Stimulated activated memory B cell treated with anti-CD40 and anti-IgM and Interleukin-4, amounts not matched to agents 10 μg/mL and 1 μg/mL and 100 μg/mL, for 72 hours (primary cell): ENCODE data around the gene WNT7B.

Experiments
- ATAC-seq: fragments of 150-1000 bp; cut with Tn5 transposase; 2 replicates; pipeline ENCODE4 v1.10.0; 2021
- H3K27ac Mint-ChIP-seq: one replicate; pipeline ENCODE4 v1.8.0; 2022; ENCODE audit warnings: mild to moderate bottlenecking, mixed read lengths
- H3K27me3 Mint-ChIP-seq: one replicate; pipeline ENCODE4 v1.8.0; 2022; ENCODE audit warnings: mixed read lengths
- H3K36me3 Mint-ChIP-seq: one replicate; pipeline ENCODE4 v1.8.0; 2022; ENCODE audit warnings: mixed read lengths
- H3K4me1 Mint-ChIP-seq: one replicate; pipeline ENCODE4 v1.8.0; 2022; ENCODE audit warnings: mixed read lengths
- H3K4me3 Mint-ChIP-seq: one replicate; pipeline ENCODE4 v1.8.0; 2022; ENCODE audit warnings: mild to moderate bottlenecking, moderate library complexity, mixed read lengths
- H3K9me3 Mint-ChIP-seq: one replicate; pipeline ENCODE4 v1.8.0; 2022; ENCODE audit warnings: mixed read lengths

The WNT7B gene

GRCh38 chr22:45992737-45993136 is 15.8 kb upstream of the WNT7B start:
- Mint-ChIP-seq H3K4me3 (no peak overlapping the region), H3K9me3 (peaks cover 12% of the 10 kb centered on the region), H3K36me3 (no peaks in the 10 kb centered on the region), H3K27ac (no peak overlapping the region), H3K4me1 (peaks cover 32% of the 10 kb centered on the region), H3K27me3 (peaks cover 9% of the 10 kb centered on the region)
- ATAC-seq = no peak

- Mint-ChIP-seq H3K36me3 (no peaks in the 10 kb centered on the region), H3K27ac (no peak overlapping the region), H3K4me3 (no peak overlapping the region), H3K9me3 (peaks cover 15% of the 10 kb centered on the region), H3K27me3 (peaks cover 6% of the 10 kb centered on the region), H3K4me1 (peaks cover 21% of the 10 kb centered on the region)
- no peak for ATAC-seq
Measured at GRCh38 chr22:45991098-45991497, 14.1 kb upstream of the WNT7B start.

GRCh38 chr22:45987136-45987861 is 10.3 kb upstream of the WNT7B start:
- peaks cover 16% of the 10 kb centered on the region for H3K27me3 Mint-ChIP-seq
- H3K27ac Mint-ChIP-seq = no peak overlapping the region
- no peak overlapping the region for H3K4me3 Mint-ChIP-seq
- H3K36me3 Mint-ChIP-seq = peaks cover 6% of the 10 kb centered on the region
- peaks cover 8% of the 10 kb centered on the region for H3K9me3 Mint-ChIP-seq
- no peak for ATAC-seq
- no peaks in the 10 kb centered on the region for H3K4me1 Mint-ChIP-seq

GRCh38 chr22:45984316-45984916 is 7.5 kb upstream of the WNT7B start:
- Mint-ChIP-seq H3K27ac (no peak overlapping the region), H3K36me3 (peaks cover 6% of the 10 kb centered on the region), H3K4me1 (no peaks in the 10 kb centered on the region), H3K4me3 (no peak overlapping the region), H3K9me3 (peaks cover 8% of the 10 kb centered on the region), H3K27me3 (peaks cover 16% of the 10 kb centered on the region)
- ATAC-seq = no peak

- H3K27me3 Mint-ChIP-seq = peaks cover 16% of the 10 kb centered on the region
- peaks cover 6% of the 10 kb centered on the region for H3K36me3 Mint-ChIP-seq
- peaks cover 8% of the 10 kb centered on the region for H3K9me3 Mint-ChIP-seq
- H3K4me3 Mint-ChIP-seq = no peak overlapping the region
- ATAC-seq = no peak
- no peaks in the 10 kb centered on the region for H3K4me1 Mint-ChIP-seq
- H3K27ac Mint-ChIP-seq = no peak overlapping the region
Measured at GRCh38 chr22:45983797-45984196, 6.8 kb upstream of the WNT7B start.

- ATAC-seq = no peak
- Mint-ChIP-seq H3K27ac (no peak overlapping the region), H3K27me3 (peaks cover 17% of the 10 kb centered on the region), H3K36me3 (peaks cover 6% of the 10 kb centered on the region), H3K4me1 (peaks cover 5% of the 10 kb centered on the region), H3K4me3 (no peak overlapping the region), H3K9me3 (peaks cover 5% of the 10 kb centered on the region)
Measured at GRCh38 chr22:45980761-45981160, 3.8 kb upstream of the WNT7B start.

GRCh38 chr22:45980268-45980570 is 3.3 kb upstream of the WNT7B start:
- Mint-ChIP-seq H3K36me3 (peaks cover 5% of the 10 kb centered on the region), H3K27me3 (peaks cover 20% of the 10 kb centered on the region)
- no peak for ATAC-seq

GRCh38 chr22:45978275-45978713 is 1.3 kb upstream of the WNT7B start:
- no peaks in the 10 kb centered on the region for H3K9me3 Mint-ChIP-seq
- no peak overlapping the region for H3K4me3 Mint-ChIP-seq
- peaks cover 15% of the 10 kb centered on the region for H3K4me1 Mint-ChIP-seq
- H3K36me3 Mint-ChIP-seq = no peaks in the 10 kb centered on the region
- no peak for ATAC-seq
- peaks cover 32% of the 10 kb centered on the region for H3K27me3 Mint-ChIP-seq
- H3K27ac Mint-ChIP-seq = no peak overlapping the region

More at GRCh38 chr22:45980268-45980570, 3.3 kb upstream of the WNT7B start:
- H3K4me1 Mint-ChIP-seq = peaks cover 7% of the 10 kb centered on the region
- H3K4me3 Mint-ChIP-seq = no peak overlapping the region
- H3K9me3 Mint-ChIP-seq = peaks cover 3% of the 10 kb centered on the region
- H3K27ac Mint-ChIP-seq = no peak overlapping the region

- Mint-ChIP-seq H3K9me3 (no peaks in the 10 kb centered on the region), H3K36me3 (no peaks in the 10 kb centered on the region), H3K4me1 (peaks cover 15% of the 10 kb centered on the region), H3K4me3 (peak overlapping the region; percentile 66), H3K27ac (no peak overlapping the region), H3K27me3 (peaks cover 38% of the 10 kb centered on the region)
- ATAC-seq = no peak
Measured at GRCh38 chr22:45977551-45978274, 751 bp upstream of the WNT7B start.

- Mint-ChIP-seq H3K4me1 (peaks cover 15% of the 10 kb centered on the region), H3K27me3 (peaks cover 42% of the 10 kb centered on the region), H3K4me3 (no peak overlapping the region), H3K27ac (no peak overlapping the region), H3K9me3 (no peaks in the 10 kb centered on the region), H3K36me3 (no peaks in the 10 kb centered on the region)
- no peak for ATAC-seq
Measured at GRCh38 chr22:45976254-45977002, 534 bp downstream of the WNT7B start.

GRCh38 chr22:45975164-45976161 is 1.5 kb downstream of the WNT7B start:
- Mint-ChIP-seq H3K9me3 (no peaks in the 10 kb centered on the region), H3K27me3 (peaks cover 50% of the 10 kb centered on the region), H3K27ac (no peak overlapping the region), H3K36me3 (no peaks in the 10 kb centered on the region), H3K4me1 (peaks cover 23% of the 10 kb centered on the region), H3K4me3 (no peak overlapping the region)
- ATAC-seq = no peak

GRCh38 chr22:45974498-45974897 is 2.5 kb downstream of the WNT7B start:
- Mint-ChIP-seq H3K36me3 (no peaks in the 10 kb centered on the region), H3K27me3 (peaks cover 60% of the 10 kb centered on the region), H3K4me1 (peaks cover 23% of the 10 kb centered on the region), H3K9me3 (no peaks in the 10 kb centered on the region), H3K27ac (no peak overlapping the region), H3K4me3 (no peak overlapping the region)
- no peak for ATAC-seq

GRCh38 chr22:45972889-45973253 is 4.1 kb downstream of the WNT7B start:
- no peak for ATAC-seq
- H3K27ac Mint-ChIP-seq = no peak overlapping the region
- H3K9me3 Mint-ChIP-seq = no peaks in the 10 kb centered on the region
- H3K27me3 Mint-ChIP-seq = peaks cover 72% of the 10 kb centered on the region
- H3K36me3 Mint-ChIP-seq = no peaks in the 10 kb centered on the region
- H3K4me3 Mint-ChIP-seq = no peak overlapping the region
- peaks cover 23% of the 10 kb centered on the region for H3K4me1 Mint-ChIP-seq

- H3K4me3 Mint-ChIP-seq = no peak overlapping the region
- no peak for ATAC-seq
- H3K36me3 Mint-ChIP-seq = no peaks in the 10 kb centered on the region
- H3K4me1 Mint-ChIP-seq = peaks cover 19% of the 10 kb centered on the region
- H3K27ac Mint-ChIP-seq = no peak overlapping the region
- H3K27me3 Mint-ChIP-seq = peaks cover 72% of the 10 kb centered on the region
- H3K9me3 Mint-ChIP-seq = no peaks in the 10 kb centered on the region
Measured at GRCh38 chr22:45972091-45972888, 4.7 kb downstream of the WNT7B start.
